Right renal pelvis (tissue), 4 donors: ENCODE results near the gene TCOF1. TPM values are rescaled to one million over a fixed set of nuclear protein-coding genes. Genes with fewer than 3 reads are reported as not detected.

ENCODE experiments used
- DNase-seq, 4 donors: peaks; one replicate each; pipeline ENCODE4 v3.0.0-alpha.2; 2013; ENCODE audit warnings: low read depth in 4 of 4, low spot score in 3 of 4, missing footprints in 1 of 4
- polyA plus RNA-seq, 4 donors: library from polyadenylated mRNA; unstranded; fragments of 120-200 nt; gene quantifications; one replicate each; pipeline ENCODE4 v1.2.1, GENCODE V29; 2013; ENCODE audit not compliant: insufficient read length in 4 of 4

TCOF1 gene
- polyA plus RNA-seq, 4 donors = 27.7 to 32.8 (median 30.2) TPM

DNA sequence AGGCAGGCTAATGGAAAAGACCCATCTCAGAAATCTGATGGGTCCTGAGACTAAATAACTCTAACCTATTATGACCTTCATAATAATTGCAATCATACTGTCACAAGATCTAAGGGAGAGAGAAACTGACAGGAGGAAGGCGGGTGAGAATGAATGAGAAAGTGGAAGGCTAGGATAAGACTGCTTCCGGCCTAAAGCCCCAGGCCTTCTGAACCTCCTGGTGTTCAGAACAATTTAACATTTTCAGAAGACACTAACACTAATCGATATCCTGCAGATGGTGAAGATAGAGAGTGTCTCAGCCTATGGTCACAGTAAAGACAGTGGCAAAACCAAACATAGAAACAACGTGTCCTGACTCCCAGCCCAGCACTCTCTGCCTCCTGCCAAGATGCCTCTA lies 90.8 kb downstream of the TCOF1 start:
- DNase-seq = no peak

DNA sequence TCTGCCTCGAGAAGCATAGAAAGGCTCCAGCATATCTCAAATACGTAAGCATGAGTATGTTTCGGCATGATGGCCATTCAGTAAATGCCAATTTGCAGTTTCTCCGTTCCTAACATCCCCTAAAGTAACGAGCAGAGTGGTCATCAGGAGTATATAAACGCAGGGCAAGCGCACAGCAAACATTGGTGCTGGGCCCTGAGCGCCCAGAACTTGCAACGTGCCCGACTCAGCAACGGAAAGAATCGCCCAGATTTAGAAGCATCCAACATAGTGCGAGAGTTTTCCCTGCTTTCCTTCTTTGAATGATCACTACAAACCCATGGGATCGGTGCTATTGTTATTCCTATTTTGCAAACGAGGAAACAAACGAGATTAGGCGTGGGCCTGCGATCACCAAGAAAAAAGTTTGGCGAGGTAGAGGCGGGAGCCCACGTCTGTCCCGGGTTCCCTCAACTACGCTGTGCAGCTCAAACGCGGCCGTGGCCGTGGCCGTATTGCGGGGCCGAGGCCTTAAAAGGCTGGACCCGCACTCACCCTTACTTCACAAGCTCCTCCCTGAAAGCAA lies 91.5 kb downstream of the TCOF1 start:
- no peak for DNase-seq

Other genes starting within 250 kb of the TCOF1 start
- gene PDGFRB, start 201.9 kb upstream of the TCOF1 start, polyA plus RNA-seq = 100 to 1,000 TPM; 143 to 185 (median 155) TPM
- 1 to 10 TPM in 1 of 4 donors, under 1 TPM in 3; 0.64 to 1.0 (median 0.76) TPM for gene CDX1, start 190.9 kb upstream of the TCOF1 start, polyA plus RNA-seq
- under 1 TPM in 3 of 4 donors, not detected in 1; 0.06 to 0.08 (median 0.06) TPM for gene SLC6A7, start 167.6 kb upstream of the TCOF1 start, polyA plus RNA-seq
- gene CAMK2A, start 67.9 kb upstream of the TCOF1 start, polyA plus RNA-seq = 1 to 10 TPM; 2.4 to 5.2 (median 3.9) TPM
- 1 to 10 TPM; 2.3 to 3.8 (median 3.6) TPM for gene ARSI, start 54.8 kb upstream of the TCOF1 start, polyA plus RNA-seq
- 100 to 1,000 TPM; 288 to 366 (median 315) TPM for gene CD74, start 55.2 kb downstream of the TCOF1 start, polyA plus RNA-seq
- gene RPS14, start 92.0 kb downstream of the TCOF1 start, polyA plus RNA-seq = 1,000 to 10,000 TPM; 1,712 to 2,075 (median 1,946) TPM
- 10 to 100 TPM; 53.2 to 64.0 (median 57.8) TPM for gene NDST1, start 150.4 kb downstream of the TCOF1 start, polyA plus RNA-seq